Measurements from ENCODE around the gene TNK1.

DNA sequence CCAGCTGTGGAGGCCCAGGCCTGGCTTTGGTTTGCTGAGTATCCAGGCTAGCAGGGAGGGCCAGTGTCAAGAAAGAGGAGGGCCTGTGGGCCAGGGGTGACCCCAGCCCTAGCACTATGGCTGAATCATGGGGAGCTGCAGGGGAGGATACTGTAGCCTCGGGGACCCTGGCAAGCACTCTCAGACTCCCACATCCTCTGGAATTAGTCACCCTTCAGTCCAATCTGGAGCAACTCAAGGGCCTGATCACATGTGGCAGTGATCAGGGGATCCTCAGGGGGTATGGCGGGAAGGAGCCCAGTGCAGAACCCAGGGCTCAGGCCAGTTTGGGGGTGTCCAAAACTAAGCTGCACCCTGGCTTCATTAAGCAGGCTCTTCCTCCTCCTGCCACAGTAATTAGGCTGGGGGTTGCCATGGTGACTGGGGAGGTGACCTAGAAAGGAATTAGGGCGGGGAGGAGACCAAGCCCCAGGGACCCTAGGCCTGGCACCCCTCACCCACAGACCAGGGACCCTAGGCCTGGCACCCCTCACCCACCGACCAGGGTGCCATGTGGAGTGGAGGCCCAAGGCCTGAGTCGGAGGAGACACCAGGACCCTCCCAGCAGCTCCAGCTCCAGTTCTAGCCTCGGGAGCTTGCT is 32.6 kb downstream of the TNK1 start:
- TF ChIP-seq CTCF (IDR thresholded peaks at IDR 0.05) (no peak), POLR2A (IDR thresholded peaks at IDR 0.05) (no peak)
